Stomach (tissue), 4 donors: ENCODE data around the gene ZNF274.

ENCODE experiments used
- EP300 ChIP-seq: sonication (generic); formaldehyde crosslinking; IDR thresholded peaks from one replicate; pipeline ENCODE4 v1.6.1; 2017; ENCODE audit warnings: antibody characterized with exemption
- POLR2A ChIP-seq, 4 donors: fragments of 450-650 bp; IDR thresholded peaks; one replicate each; pipeline ENCODE4 v1.6.1; 2016; ENCODE audit warnings: antibody characterized with exemption in 4 of 4, control low read depth in 2 of 4, mild to moderate bottlenecking in 1 of 4, moderate library complexity in 1 of 4
- POLR2AphosphoS5 ChIP-seq, 3 donors: sonication (generic); formaldehyde crosslinking; IDR thresholded peaks; one replicate each; pipeline ENCODE4 v1.6.1; 2016; ENCODE audit warnings: antibody characterized with exemption in 3 of 3
- TF ChIP-seq, protein P1 (sequence below), 7 experiments: fragments of 450-650 bp in 4 of 7; fragments of 200-600 bp in 3 of 7; sonication (generic) in 3 of 7; IDR thresholded peaks; one replicate each; pipeline ENCODE4 v1.5.1; 2016 to 2019; ENCODE audit warnings: antibody characterized with exemption in 7 of 7, control low read depth in 2 of 7, mild to moderate bottlenecking in 1 of 7

DNA sequence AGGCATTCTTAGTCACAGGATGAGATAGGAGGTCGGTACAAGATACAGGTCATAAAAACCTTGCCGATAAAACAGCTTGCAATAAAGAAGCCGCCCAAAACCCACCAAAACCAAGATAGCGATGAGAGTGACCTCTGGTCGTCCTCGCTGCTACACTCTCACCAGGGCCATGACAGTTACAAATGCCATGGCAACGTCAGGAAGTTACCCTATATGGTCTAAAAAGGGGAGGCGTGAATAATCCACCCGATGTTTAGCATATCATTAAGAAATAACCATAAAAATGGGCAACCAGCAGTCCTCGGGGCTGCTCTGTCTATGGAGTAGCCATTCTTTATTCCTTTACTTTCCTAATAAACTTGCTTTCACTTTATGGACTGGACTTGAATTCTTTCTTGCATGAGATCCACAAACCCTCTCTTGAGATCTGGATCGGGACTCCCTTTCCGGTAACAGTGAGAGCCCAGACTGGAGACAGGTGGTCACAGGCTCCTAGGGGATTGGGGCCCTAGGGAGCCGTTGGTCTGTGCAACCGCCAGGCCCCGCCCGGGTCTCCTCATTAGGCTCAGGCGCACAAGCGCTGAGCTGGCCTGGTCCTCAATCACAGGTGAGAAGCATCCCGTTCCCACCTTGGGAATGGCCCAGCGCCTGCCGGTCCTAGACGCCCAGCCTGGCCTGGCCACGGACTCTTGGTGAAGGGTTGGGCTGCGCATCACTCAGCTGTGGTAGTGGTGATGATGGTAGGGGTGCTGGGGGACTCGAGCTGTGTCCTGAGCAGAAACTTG lies 34.9 kb downstream of the ZNF274 start:
- no peak for TF ChIP-seq POLR2A (IDR thresholded peaks at IDR 0.05)
- TF ChIP-seq, protein P1, sequence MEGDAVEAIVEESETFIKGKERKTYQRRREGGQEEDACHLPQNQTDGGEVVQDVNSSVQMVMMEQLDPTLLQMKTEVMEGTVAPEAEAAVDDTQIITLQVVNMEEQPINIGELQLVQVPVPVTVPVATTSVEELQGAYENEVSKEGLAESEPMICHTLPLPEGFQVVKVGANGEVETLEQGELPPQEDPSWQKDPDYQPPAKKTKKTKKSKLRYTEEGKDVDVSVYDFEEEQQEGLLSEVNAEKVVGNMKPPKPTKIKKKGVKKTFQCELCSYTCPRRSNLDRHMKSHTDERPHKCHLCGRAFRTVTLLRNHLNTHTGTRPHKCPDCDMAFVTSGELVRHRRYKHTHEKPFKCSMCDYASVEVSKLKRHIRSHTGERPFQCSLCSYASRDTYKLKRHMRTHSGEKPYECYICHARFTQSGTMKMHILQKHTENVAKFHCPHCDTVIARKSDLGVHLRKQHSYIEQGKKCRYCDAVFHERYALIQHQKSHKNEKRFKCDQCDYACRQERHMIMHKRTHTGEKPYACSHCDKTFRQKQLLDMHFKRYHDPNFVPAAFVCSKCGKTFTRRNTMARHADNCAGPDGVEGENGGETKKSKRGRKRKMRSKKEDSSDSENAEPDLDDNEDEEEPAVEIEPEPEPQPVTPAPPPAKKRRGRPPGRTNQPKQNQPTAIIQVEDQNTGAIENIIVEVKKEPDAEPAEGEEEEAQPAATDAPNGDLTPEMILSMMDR (IDR thresholded peaks at IDR 0.05) = no peak
- no peak for TF ChIP-seq POLR2AphosphoS5 (IDR thresholded peaks at IDR 0.05)
- no peak for TF ChIP-seq EP300
